ENCODE data around the gene HNF4A. TPM values are rescaled to one million over a fixed set of nuclear protein-coding genes. Genes with fewer than 3 reads are reported as not detected.

The HNF4A gene
- total and polyA plus RNA-seq, 2 donors (not counting 3 experiments of a cell fraction or from before 2014, with no cell fraction given) = not detected

DNA sequence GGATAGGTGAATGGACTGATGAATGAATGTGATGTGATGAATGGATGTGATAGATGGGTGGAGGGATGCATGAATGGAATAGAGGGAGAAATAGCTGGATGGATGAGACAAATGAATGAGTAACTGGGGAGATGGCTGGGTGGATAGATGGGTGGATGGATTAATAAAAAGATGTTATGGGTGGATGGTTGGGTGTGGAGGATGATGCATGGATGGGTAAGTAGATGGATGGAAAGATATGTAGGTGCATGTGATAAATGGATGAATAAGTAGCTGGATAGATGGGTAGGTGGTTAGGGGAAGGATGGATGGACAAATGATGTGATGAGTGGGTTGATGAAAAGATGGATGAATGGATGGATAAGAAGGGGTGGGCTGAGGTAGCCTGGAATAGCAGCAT, 4.7 kb downstream of the HNF4A start:
- no TSS peak for BruUV-seq (replicated peaks)
- ChIA-PET CTCF (interaction anchor here (1.0 kb wide), 2 partner anchors 50 to 244 kb away, joined by 3 read pairs; partner anchors contain the start of gene FITM2), POLR2A (no interaction called here)
- intact Hi-C loops (cut with micrococcal nuclease) (no loop called here), dilution Hi-C loops (cut with MboI; ENCODE audit: extremely low pct_ligation_motif_present, low sequenced_read_pairs) (no loop called here)
- Histone ChIP-seq H3K9ac (replicated peaks; ENCODE audit: extremely low read depth, insufficient read depth, low read length) (no peak overlapping the region), H4K20me1 (replicated peaks; ENCODE audit: control insufficient read depth, extremely low read depth, insufficient read depth, low read length) (no peaks in the 10 kb centered on the region), H3K27ac (ENCODE audit: insufficient read depth, low read depth, low read length) (no peak overlapping the region), H3K4me2 (ENCODE audit: insufficient read depth, low read length) (no peak overlapping the region), H3K4me3 (replicated peaks in 1 of 3; ENCODE audit: insufficient read depth in 1 of 3, low read depth in 1 of 3, low read length in 3 of 3) (no peak overlapping the region), H3K9me3 (replicated peaks; ENCODE audit: control insufficient read depth, insufficient read depth, low read length) (no peaks in the 10 kb centered on the region), H3K4me1 (ENCODE audit: control insufficient read depth, extremely low read depth, insufficient read depth, low read length) (no peaks in the 10 kb centered on the region), H2AFZ (ENCODE audit: low read depth, low read length) (no peak overlapping the region), H3K79me2 (ENCODE audit: control insufficient read depth, insufficient read depth, low read length) (no peaks in the 10 kb centered on the region), H3K9me1 (replicated peaks; ENCODE audit: control insufficient read depth, extremely low read depth, insufficient read depth, low read length) (no peaks in the 10 kb centered on the region), H3K27me3 (ENCODE audit: control insufficient read depth in 2 of 2, insufficient read depth in 2 of 2, low read length in 2 of 2) (no peaks in the 10 kb centered on the region), H3K36me3 (ENCODE audit: control insufficient read depth in 2 of 2, extremely low read depth in 1 of 2, insufficient read depth in 2 of 2, low read length in 2 of 2) (no peaks in the 10 kb centered on the region)
- TF ChIP-seq, protein P1, sequence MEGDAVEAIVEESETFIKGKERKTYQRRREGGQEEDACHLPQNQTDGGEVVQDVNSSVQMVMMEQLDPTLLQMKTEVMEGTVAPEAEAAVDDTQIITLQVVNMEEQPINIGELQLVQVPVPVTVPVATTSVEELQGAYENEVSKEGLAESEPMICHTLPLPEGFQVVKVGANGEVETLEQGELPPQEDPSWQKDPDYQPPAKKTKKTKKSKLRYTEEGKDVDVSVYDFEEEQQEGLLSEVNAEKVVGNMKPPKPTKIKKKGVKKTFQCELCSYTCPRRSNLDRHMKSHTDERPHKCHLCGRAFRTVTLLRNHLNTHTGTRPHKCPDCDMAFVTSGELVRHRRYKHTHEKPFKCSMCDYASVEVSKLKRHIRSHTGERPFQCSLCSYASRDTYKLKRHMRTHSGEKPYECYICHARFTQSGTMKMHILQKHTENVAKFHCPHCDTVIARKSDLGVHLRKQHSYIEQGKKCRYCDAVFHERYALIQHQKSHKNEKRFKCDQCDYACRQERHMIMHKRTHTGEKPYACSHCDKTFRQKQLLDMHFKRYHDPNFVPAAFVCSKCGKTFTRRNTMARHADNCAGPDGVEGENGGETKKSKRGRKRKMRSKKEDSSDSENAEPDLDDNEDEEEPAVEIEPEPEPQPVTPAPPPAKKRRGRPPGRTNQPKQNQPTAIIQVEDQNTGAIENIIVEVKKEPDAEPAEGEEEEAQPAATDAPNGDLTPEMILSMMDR (IDR thresholded peaks at IDR 0.05; ENCODE audit: extremely low read depth in 1 of 2, insufficient read depth in 1 of 2, low read depth in 1 of 2, low read length in 2 of 2) = no peak
- DNase-seq (ENCODE audit: low read depth, low spot score) (no peak), FAIRE-seq (no peak)

DNA sequence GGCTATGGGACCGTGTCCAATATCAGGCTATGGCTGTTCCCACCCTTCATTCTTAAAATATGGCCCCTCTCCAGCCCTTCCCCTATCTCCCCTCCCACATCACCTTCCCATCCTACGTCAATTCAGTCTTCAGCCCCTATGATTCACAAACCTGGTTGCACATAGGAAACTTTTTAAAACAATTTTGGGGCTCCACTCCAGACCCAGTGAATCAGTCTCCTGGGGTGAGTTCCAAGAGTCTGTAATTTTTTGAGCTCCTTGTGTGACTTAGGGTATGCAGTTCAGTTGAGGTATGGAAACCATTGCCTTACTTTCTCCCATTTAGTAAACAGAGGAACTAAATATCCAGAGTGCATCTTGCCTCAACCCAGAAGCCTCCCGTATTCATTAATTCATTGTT, 5.5 kb downstream of the HNF4A start:
- FAIRE-seq (no peak), DNase-seq (ENCODE audit: low read depth, low spot score) (no peak)
- ChIA-PET POLR2A (no interaction called here), CTCF (interaction anchor here (0.6 to 1.0 kb wide), 2 partner anchors 23 to 50 kb away, joined by 3 read pairs; partner anchors contain the start of gene FITM2)
- no peak overlapping the region for H3K9ac ChIP-seq (replicated peaks; ENCODE audit: extremely low read depth, insufficient read depth, low read length)
- H3K36me3 ChIP-seq (ENCODE audit: control insufficient read depth in 2 of 2, extremely low read depth in 1 of 2, insufficient read depth in 2 of 2, low read length in 2 of 2) = no peaks in the 10 kb centered on the region
- H3K27ac ChIP-seq (ENCODE audit: insufficient read depth, low read depth, low read length) = no peak overlapping the region
- H3K9me1 ChIP-seq (replicated peaks; ENCODE audit: control insufficient read depth, extremely low read depth, insufficient read depth, low read length) = no peaks in the 10 kb centered on the region
- H3K4me3 ChIP-seq (replicated peaks in 1 of 3; ENCODE audit: insufficient read depth in 1 of 3, low read depth in 1 of 3, low read length in 3 of 3) = no peak overlapping the region
- dilution Hi-C loops (cut with MboI; ENCODE audit: extremely low pct_ligation_motif_present, low sequenced_read_pairs) (no loop called here), intact Hi-C loops (cut with micrococcal nuclease) (no loop called here)
- no peaks in the 10 kb centered on the region for H4K20me1 ChIP-seq (replicated peaks; ENCODE audit: control insufficient read depth, extremely low read depth, insufficient read depth, low read length)
- no peaks in the 10 kb centered on the region for H3K4me1 ChIP-seq (ENCODE audit: control insufficient read depth, extremely low read depth, insufficient read depth, low read length)
- H2AFZ ChIP-seq (ENCODE audit: low read depth, low read length) = no peak overlapping the region
- BruUV-seq (replicated peaks) = no TSS peak
- no peaks in the 10 kb centered on the region for H3K27me3 ChIP-seq (ENCODE audit: control insufficient read depth in 2 of 2, insufficient read depth in 2 of 2, low read length in 2 of 2)
- TF ChIP-seq FOS (IDR thresholded peaks at IDR 0.05; ENCODE audit: borderline replicate concordance, insufficient read depth, low read length) (no peak), POLR2AphosphoS5 (IDR thresholded peaks at IDR 0.05; ENCODE audit: insufficient read depth, low read depth, low read length) (no peak), MYC (IDR thresholded peaks at IDR 0.05; ENCODE audit: low read depth, low read length) (no peak), JUN (IDR thresholded peaks at IDR 0.05; ENCODE audit: borderline replicate concordance, insufficient read depth, insufficient read length, low read depth) (no peak), POLR2A (IDR thresholded peaks at IDR 0.05; ENCODE audit: low read depth, low read length) (no peak), GATA2 (IDR thresholded peaks at IDR 0.05; ENCODE audit: insufficient read depth, insufficient read length, low read depth, low read length) (no peak), EZH2 (IDR thresholded peaks at IDR 0.05; ENCODE audit: borderline replicate concordance, low read depth, low read length, severe bottlenecking) (no peak)
- TF ChIP-seq, protein P2, sequence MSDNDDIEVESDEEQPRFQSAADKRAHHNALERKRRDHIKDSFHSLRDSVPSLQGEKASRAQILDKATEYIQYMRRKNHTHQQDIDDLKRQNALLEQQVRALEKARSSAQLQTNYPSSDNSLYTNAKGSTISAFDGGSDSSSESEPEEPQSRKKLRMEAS (IDR thresholded peaks at IDR 0.05; ENCODE audit: insufficient read depth, insufficient read length) = no peak
- TF ChIP-seq, protein P1 (IDR thresholded peaks at IDR 0.05; ENCODE audit: extremely low read depth in 1 of 2, insufficient read depth in 1 of 2, low read depth in 1 of 2, low read length in 2 of 2) = no peak
- H3K79me2 ChIP-seq (ENCODE audit: control insufficient read depth, insufficient read depth, low read length) = no peaks in the 10 kb centered on the region
- no peaks in the 10 kb centered on the region for H3K9me3 ChIP-seq (replicated peaks; ENCODE audit: control insufficient read depth, insufficient read depth, low read length)
- no peak overlapping the region for H3K4me2 ChIP-seq (ENCODE audit: insufficient read depth, low read length)
